Right lobe of liver (tissue), 4 donors: ENCODE results near the gene BEND7.
"Not testable (repeated sequence)": the region's sequence is repeated elsewhere in the genome, so short reads cannot be mapped to it uniquely, and the experiment has no call there.

Experiments
- POLR2A ChIP-seq: fragments of 450-650 bp; IDR thresholded peaks from one replicate; pipeline ENCODE4 v1.6.1; 2017; ENCODE audit warnings: antibody characterized with exemption, mild to moderate bottlenecking
- TF ChIP-seq, protein P1 (sequence below), 4 donors: fragments of 200-600 bp in 3 of 4; fragments of 450-650 bp in 1 of 4; IDR thresholded peaks; one replicate each; pipeline versions ENCODE4 v1.5.1 to v1.8.0; 2016 to 2022; ENCODE audit warnings: antibody characterized with exemption in 4 of 4, mild to moderate bottlenecking in 2 of 4
- donor health status: DM: no; HTN: no; CAD: no.
- donor health status: DM: no; HTN: no; CAD: no.
- donor health status: DM: no; HTN: yes; CAD: no.

DNA sequence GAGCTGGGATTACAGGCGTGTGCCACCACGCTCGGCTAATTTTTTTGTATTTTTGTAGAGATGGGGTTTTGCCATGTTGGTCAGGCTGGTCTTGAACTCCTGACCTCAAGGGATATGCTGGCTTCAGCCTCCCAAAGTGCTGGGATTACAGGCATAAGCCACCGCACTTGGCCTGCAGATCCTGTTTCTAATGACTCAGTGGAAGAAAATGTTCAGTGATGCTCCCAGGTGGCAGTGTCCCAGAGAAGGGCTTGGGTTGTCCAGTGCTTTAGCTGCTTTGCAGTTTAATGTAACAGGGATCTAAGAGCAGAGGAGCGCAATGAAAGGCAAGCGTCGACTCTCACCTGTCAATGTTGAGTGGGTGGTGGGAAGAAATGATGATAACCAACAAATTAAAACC, 125.4 kb downstream of the BEND7 start:
- TF ChIP-seq, protein P1, sequence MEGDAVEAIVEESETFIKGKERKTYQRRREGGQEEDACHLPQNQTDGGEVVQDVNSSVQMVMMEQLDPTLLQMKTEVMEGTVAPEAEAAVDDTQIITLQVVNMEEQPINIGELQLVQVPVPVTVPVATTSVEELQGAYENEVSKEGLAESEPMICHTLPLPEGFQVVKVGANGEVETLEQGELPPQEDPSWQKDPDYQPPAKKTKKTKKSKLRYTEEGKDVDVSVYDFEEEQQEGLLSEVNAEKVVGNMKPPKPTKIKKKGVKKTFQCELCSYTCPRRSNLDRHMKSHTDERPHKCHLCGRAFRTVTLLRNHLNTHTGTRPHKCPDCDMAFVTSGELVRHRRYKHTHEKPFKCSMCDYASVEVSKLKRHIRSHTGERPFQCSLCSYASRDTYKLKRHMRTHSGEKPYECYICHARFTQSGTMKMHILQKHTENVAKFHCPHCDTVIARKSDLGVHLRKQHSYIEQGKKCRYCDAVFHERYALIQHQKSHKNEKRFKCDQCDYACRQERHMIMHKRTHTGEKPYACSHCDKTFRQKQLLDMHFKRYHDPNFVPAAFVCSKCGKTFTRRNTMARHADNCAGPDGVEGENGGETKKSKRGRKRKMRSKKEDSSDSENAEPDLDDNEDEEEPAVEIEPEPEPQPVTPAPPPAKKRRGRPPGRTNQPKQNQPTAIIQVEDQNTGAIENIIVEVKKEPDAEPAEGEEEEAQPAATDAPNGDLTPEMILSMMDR (IDR thresholded peaks at IDR 0.05) = not testable (repeated sequence)
- not testable (repeated sequence) for TF ChIP-seq POLR2A
